GM12878 (cell line): ENCODE results near the gene CCNI. TPM values are rescaled to one million over a fixed set of nuclear protein-coding genes. Genes with fewer than 3 reads are reported as not detected.

ENCODE experiments used
- BRCA1 ChIP-seq: IDR thresholded peaks from 2 replicates; pipeline ENCODE4 v1.6.1; 2011; ENCODE audit warnings: low read depth, low read length, improper control_type of control experiment
- CEBPZ ChIP-seq: fragments of 150-350 bp; IDR thresholded peaks from 2 replicates; pipeline ENCODE4 v1.6.1; 2016; ENCODE audit warnings: low read depth, low read length
- CREB1 ChIP-seq: IDR thresholded peaks from 2 replicates; pipeline ENCODE4 v1.6.1; 2012; ENCODE audit warnings: low read depth, mild to moderate bottlenecking, inconsistent platforms
- EED ChIP-seq: sonication (generic); IDR thresholded peaks from 2 replicates; pipeline ENCODE4 v1.6.1; 2016; ENCODE audit warnings: antibody characterized with exemption, low read depth
- EZH2 ChIP-seq: IDR thresholded peaks from 2 replicates; pipeline ENCODE4 v1.6.1; 2012; ENCODE audit warnings: low read depth, mild to moderate bottlenecking, control low read depth, inconsistent platforms, low read length, borderline replicate concordance; ENCODE audit not compliant: control insufficient read depth
- HCFC1 ChIP-seq: fragments of 150-350 bp; IDR thresholded peaks from 2 replicates; pipeline ENCODE4 v1.6.1; 2014; ENCODE audit warnings: low read length
- JUND ChIP-seq: IDR thresholded peaks from 2 replicates; pipeline ENCODE4 v1.6.1; 2012; ENCODE audit warnings: low read depth, mild to moderate bottlenecking, low read length, improper control_type of control experiment, moderate library complexity
- KLF5 ChIP-seq: fragments of 450-650 bp; IDR thresholded peaks from 2 replicates; pipeline ENCODE4 v1.6.1; 2014; ENCODE audit warnings: mild to moderate bottlenecking; ENCODE audit not compliant: partially characterized antibody
- MEF2A ChIP-seq: IDR thresholded peaks from 2 replicates; pipeline ENCODE4 v1.6.1; 2011; ENCODE audit warnings: low read depth, mild to moderate bottlenecking, low read length, moderate library complexity; ENCODE audit not compliant: insufficient read depth
- NFIC ChIP-seq: IDR thresholded peaks from 2 replicates; pipeline ENCODE4 v1.6.1; 2012; ENCODE audit warnings: low read depth, mild to moderate bottlenecking, inconsistent platforms, low read length, moderate library complexity
- NRF1 ChIP-seq: conservative IDR thresholded peaks from 2 replicates; pipeline ENCODE4 v1.6.1; 2011; ENCODE audit warnings: mild to moderate bottlenecking, low read depth, low read length, improper control_type of control experiment
- PAX8 ChIP-seq: fragments of 450-650 bp; IDR thresholded peaks from 2 replicates; pipeline ENCODE4 v1.6.1; 2017; ENCODE audit warnings: mild to moderate bottlenecking, moderate library complexity
- PKNOX1 ChIP-seq: fragments of 450-650 bp; IDR thresholded peaks from 2 replicates; pipeline ENCODE4 v1.6.1; 2016; ENCODE audit warnings: mild to moderate bottlenecking
- RUNX3 ChIP-seq: IDR thresholded peaks from 2 replicates; pipeline ENCODE4 v1.6.1; 2012; ENCODE audit warnings: low read length, inconsistent platforms
- SIN3A ChIP-seq: IDR thresholded peaks from 2 replicates; pipeline ENCODE4 v1.6.1; 2012; ENCODE audit warnings: low read depth, low read length, improper control_type of control experiment
- SKIL ChIP-seq: fragments of 450-650 bp; IDR thresholded peaks from 2 replicates; pipeline ENCODE4 v1.6.1; 2017; ENCODE audit warnings: mild to moderate bottlenecking, low read depth, inconsistent platforms; ENCODE audit not compliant: poor library complexity, severe bottlenecking
- SMARCA5 ChIP-seq: fragments of 450-650 bp; IDR thresholded peaks from 2 replicates; pipeline ENCODE4 v1.6.1; 2017; ENCODE audit warnings: mild to moderate bottlenecking
- SRF ChIP-seq, 2 experiments: IDR thresholded peaks; 2 replicates each; pipeline ENCODE4 v1.6.1; 2011; ENCODE audit warnings: low read depth in 2 of 2, low read length in 2 of 2, mild to moderate bottlenecking in 1 of 2, moderate library complexity in 1 of 2
- TCF12 ChIP-seq: IDR thresholded peaks from 2 replicates; pipeline ENCODE4 v1.6.1; 2011; ENCODE audit warnings: low read depth, mild to moderate bottlenecking, low read length
- TCF3 ChIP-seq: IDR thresholded peaks from 2 replicates; pipeline ENCODE4 v1.6.1; 2012; ENCODE audit warnings: low read depth, mild to moderate bottlenecking, low read length, borderline replicate concordance; ENCODE audit not compliant: insufficient read depth
- WRNIP1 ChIP-seq: IDR thresholded peaks from 2 replicates; pipeline ENCODE4 v1.6.1; 2011; ENCODE audit warnings: low read depth, low read length, improper control_type of control experiment, borderline replicate concordance
- ZNF207 ChIP-seq: fragments of 450-650 bp; IDR thresholded peaks from 2 replicates; pipeline ENCODE4 v1.6.1; 2014; ENCODE audit warnings: antibody characterized with exemption, mild to moderate bottlenecking, borderline replicate concordance
- polyA plus RNA-seq, 11 experiments: library from polyadenylated mRNA; depleted of rRNA in 4 of 11; unstranded in 6 of 11; stranded (reverse) in 5 of 11; fragments of >200 nt; fragmentation: Nextera tagmentation in 4 of 11; fragmentation: Illumina TruSeq in 1 of 11; extraction: Ambion mirVana in 4 of 11; extraction: Trizol in 1 of 11; gene quantifications; 1 replicate in 1 of 11; 2 replicates in 10 of 11; pipeline versions ENCODE4 v1.2.1 to v1.2.3, GENCODE V29; 2011 to 2016; ENCODE audit warnings: inconsistent platforms in 2 of 11, missing spikeins in 2 of 11, low read depth in 1 of 11
- total RNA-seq, 4 experiments: library from RNA; depleted of rRNA in 3 of 4; stranded (reverse); fragments of >200 nt in 3 of 4; fragmentation: Illumina TruSeq in 1 of 4; extraction: Trizol in 1 of 4; gene quantifications; 2 replicates each; pipeline versions ENCODE4 v1.2.1 to v1.2.3, GENCODE V29; 2013 to 2021

CCNI gene
- total and polyA plus RNA-seq, 10 of the 15 experiments (the other 5 are each of a cell fraction or from before 2014, with no cell fraction given), result 70.6 to 178 (median 105) TPM

- peak; percentile 81 for TF ChIP-seq JUND
- TF ChIP-seq BRCA1, result peak; percentile 47; the same call in 1 of the 2 replicates
- TF ChIP-seq TCF12, result peak; percentile 57; the same call in 1 of the 2 replicates
- peak; percentile 98 for TF ChIP-seq RUNX3
- no peak; the same call in 1 of the 2 replicates for TF ChIP-seq PKNOX1
- TF ChIP-seq SRF (IDR thresholded peaks at IDR 0.05; ENCODE audit: low read depth in 2 of 2, low read length in 2 of 2), result 0 out of 4 replicates have a peak, but pooled peaks of 1 of the 2 experiments have one; percentile 11
- TF ChIP-seq KLF5, result peak; percentile 94
- peak; percentile 49; the same call in 1 of the 2 replicates for TF ChIP-seq HCFC1
- TF ChIP-seq TCF3, result peak; percentile 39; the same call in 1 of the 2 replicates
- TF ChIP-seq PAX8, result 0 out of 2 replicates have a peak, but pooled peaks have one; percentile 37
- peak; percentile 85 for TF ChIP-seq NFIC
- TF ChIP-seq SMARCA5, result peak; percentile 31; the same call in 1 of the 2 replicates
- TF ChIP-seq NRF1, result peak; percentile 94
- TF ChIP-seq CREB1, result peak; percentile 97
- TF ChIP-seq SKIL, result peak; percentile 99
- peak; percentile 56 for TF ChIP-seq EED
- TF ChIP-seq ZNF207, result peak; percentile 99
- no peak for TF ChIP-seq SIN3A
- TF ChIP-seq WRNIP1, result peak; percentile 96; the same call in 1 of the 2 replicates
- TF ChIP-seq EZH2, result no peak
- TF ChIP-seq MEF2A, result 0 out of 2 replicates have a peak, but pooled peaks have one; percentile 15
- no peak for TF ChIP-seq CEBPZ
These were observed at the start of gene CCNI (continued) for GRCh38 chr4:77075869-77076799.
